Tibial artery (tissue), 4 donors: ENCODE measurements around the gene IRAK3.

ENCODE experiments used
- DNase-seq, 2 donors: peaks; one replicate each; pipeline ENCODE4 v3.0.0-alpha.2; 2019
- H3K27ac ChIP-seq, 2 donors: fragments of 200-600 bp; sonication (generic) in 1 of 2; 1 replicate in 1 of 2; 2 replicates in 1 of 2; pipeline ENCODE4 v1.5.1; 2018 to 2019; ENCODE audit warnings: mild to moderate bottlenecking in 1 of 2
- H3K27me3 ChIP-seq, 2 donors: fragments of 200-600 bp; sonication (generic) in 1 of 2; one replicate each; pipeline versions ENCODE4 v1.5.1 to v1.6.0; 2016 to 2019
- H3K36me3 ChIP-seq, 3 donors: fragments of 200-600 bp; sonication (generic) in 2 of 3; one replicate each; pipeline ENCODE4 v1.5.1; 2016 to 2019; ENCODE audit warnings: mild to moderate bottlenecking in 2 of 3
- H3K4me1 ChIP-seq, 4 donors: fragments of 200-600 bp; sonication (generic) in 2 of 4; 1 replicate in 3 of 4; 2 replicates in 1 of 4; pipeline ENCODE4 v1.5.1; 2016 to 2019
- H3K4me3 ChIP-seq, 2 donors: fragments of 200-600 bp; sonication (generic) in 1 of 2; 1 replicate in 1 of 2; 2 replicates in 1 of 2; pipeline ENCODE4 v1.5.1; 2018 to 2019; ENCODE audit warnings: mild to moderate bottlenecking in 2 of 2
- H3K9me3 ChIP-seq, 3 donors: fragments of 200-600 bp; sonication (generic) in 1 of 3; one replicate each; pipeline ENCODE4 v1.5.1; 2016 to 2019
- CTCF ChIP-seq, 2 experiments: fragments of 200-600 bp in 1 of 2; fragments of 450-650 bp in 1 of 2; IDR thresholded peaks; one replicate each; pipeline ENCODE4 v1.5.1; 2017 to 2019; ENCODE audit warnings: antibody characterized with exemption in 2 of 2, mild to moderate bottlenecking in 1 of 2, moderate library complexity in 1 of 2
- intact Hi-C: fragments of 100-400 bp; cut with DNase I; formaldehyde crosslinking; loops from one replicate; pipeline ENCODE4 v1.15.0; 2023; ENCODE audit warnings: low total_unique reads

The IRAK3 gene

DNA sequence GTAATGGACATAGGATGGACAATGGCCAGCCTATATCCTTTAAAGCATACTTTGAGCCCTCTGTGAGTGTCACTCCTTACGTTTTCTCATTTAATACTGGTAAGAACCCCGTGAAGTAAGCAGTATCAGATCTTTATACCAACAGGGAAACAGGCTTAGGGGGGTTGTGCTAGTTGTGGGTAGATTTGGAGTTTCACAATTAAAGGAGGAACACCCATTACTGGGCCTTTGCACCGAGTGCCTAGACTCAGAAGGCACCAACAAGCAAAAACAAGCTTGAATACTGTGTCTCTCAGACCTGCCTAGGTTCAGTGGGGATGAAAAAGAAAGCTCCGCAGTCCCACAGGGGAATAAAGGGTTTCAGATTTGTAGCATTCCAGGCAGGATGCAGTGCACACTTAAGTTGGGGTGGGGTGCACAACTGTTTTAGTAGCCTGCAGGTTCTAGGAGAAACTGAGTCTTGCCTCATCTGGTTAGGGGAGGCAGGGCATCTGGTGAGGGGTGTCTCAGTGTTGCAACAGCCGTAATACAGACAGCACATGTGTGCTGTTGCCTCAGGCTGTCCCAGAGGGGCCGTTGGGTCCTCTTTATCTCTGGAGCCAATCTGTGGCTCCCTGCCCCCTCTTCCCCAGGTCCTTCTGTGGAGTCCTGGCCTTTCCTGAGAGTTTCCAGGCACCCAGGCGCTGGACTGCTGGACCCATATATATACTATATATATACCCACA, 51.2 kb downstream of the IRAK3 start:
- H3K27ac ChIP-seq = no peak overlapping the region
- no peaks in the 10 kb centered on the region for H3K9me3 ChIP-seq
- peaks cover 0 to 7% (median 1%) of the 10 kb centered on the region in 4 donors for H3K4me1 ChIP-seq
- H3K27me3 ChIP-seq = no peaks in the 10 kb centered on the region
- intact Hi-C loops = no loop called here
- no peak for TF ChIP-seq CTCF (IDR thresholded peaks at IDR 0.05)
- DNase-seq = no peak
- H3K4me3 ChIP-seq = no peak overlapping the region
- H3K36me3 ChIP-seq = no peaks in the 10 kb centered on the region

DNA sequence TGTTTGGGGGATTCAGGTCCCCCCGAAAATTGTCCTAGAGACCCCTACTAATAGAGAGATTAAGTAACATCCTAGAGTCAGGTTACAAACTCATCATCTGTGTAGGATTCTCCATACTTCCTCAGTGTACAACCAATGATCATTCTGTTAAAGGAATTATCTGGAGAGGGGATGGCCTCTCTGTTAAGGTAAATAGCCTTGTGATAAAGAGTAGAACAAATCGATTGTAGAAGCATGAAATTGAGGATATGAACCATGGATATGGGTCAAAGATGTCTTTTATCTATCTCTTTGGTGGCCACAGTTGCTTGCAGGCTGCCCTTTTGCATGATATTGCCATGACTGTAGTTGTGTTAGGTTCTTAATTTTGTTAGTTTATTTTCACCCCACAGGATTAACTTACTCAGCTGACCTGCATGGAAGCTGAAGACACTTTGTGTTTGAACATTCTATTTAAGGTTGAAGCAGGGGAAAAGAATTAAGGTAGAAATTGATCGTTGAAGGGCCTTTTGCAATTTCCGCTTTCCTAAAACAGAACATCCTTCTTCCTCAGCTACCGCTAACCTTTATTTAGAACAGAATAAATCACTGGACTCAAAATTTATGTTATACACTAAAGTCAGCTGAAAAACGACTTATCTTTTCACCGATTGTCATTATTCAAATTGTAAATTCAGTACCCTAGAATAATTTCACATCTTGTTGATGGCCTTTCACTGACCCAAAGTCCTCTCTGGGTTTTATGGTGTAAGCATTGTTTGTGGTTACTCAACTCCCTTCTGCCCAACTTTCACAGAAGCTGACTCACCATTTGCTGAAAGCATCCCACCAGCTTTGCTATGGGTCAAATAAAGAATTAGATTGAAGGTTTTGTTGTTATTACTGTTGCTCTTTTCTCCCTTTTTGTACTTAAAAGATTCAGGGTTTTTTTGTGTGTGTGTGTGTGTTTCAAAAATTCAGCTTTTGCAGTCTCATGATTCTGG, 52.3 kb downstream of the IRAK3 start:
- H3K27ac ChIP-seq = no peak overlapping the region
- no peaks in the 10 kb centered on the region for H3K27me3 ChIP-seq
- no peaks in the 10 kb centered on the region for H3K9me3 ChIP-seq
- H3K4me3 ChIP-seq = no peak overlapping the region
- no peaks in the 10 kb centered on the region for H3K36me3 ChIP-seq
- DNase-seq = no peak
- intact Hi-C loops = no loop called here
- H3K4me1 ChIP-seq = peaks cover 0 to 1% (median 0%) of the 10 kb centered on the region in 4 donors
- no peak for TF ChIP-seq CTCF (IDR thresholded peaks at IDR 0.05)

- Histone ChIP-seq H3K27me3 (no peaks in the 10 kb centered on the region), H3K4me3 (no peak overlapping the region), H3K27ac (no peak overlapping the region), H3K36me3 (no peaks in the 10 kb centered on the region), H3K4me1 (no peaks in the 10 kb centered on the region), H3K9me3 (no peaks in the 10 kb centered on the region)
- TF ChIP-seq CTCF (IDR thresholded peaks at IDR 0.05) = no peak
- DNase-seq = no peak
- intact Hi-C loops = no loop called here
These were observed 53.3 kb downstream of the IRAK3 start for GRCh38 chr12:66242311-66242710.

- Histone ChIP-seq H3K4me3 (no peak overlapping the region), H3K27me3 (no peaks in the 10 kb centered on the region), H3K36me3 (peaks cover 0 to 4% (median 0%) of the 10 kb centered on the region in 3 donors), H3K9me3 (no peaks in the 10 kb centered on the region), H3K27ac (no peak overlapping the region), H3K4me1 (no peaks in the 10 kb centered on the region)
- no peak for TF ChIP-seq CTCF (IDR thresholded peaks at IDR 0.05)
- DNase-seq = no peak
- intact Hi-C loops = no loop called here
These were observed 54.9 kb downstream of the IRAK3 start for GRCh38 chr12:66243911-66244310.

- H3K27ac ChIP-seq = no peak overlapping the region
- no peak for TF ChIP-seq CTCF (IDR thresholded peaks at IDR 0.05)
- no peaks in the 10 kb centered on the region for H3K27me3 ChIP-seq
- intact Hi-C loops = no loop called here
- no peak overlapping the region for H3K4me3 ChIP-seq
- no peaks in the 10 kb centered on the region for H3K9me3 ChIP-seq
- H3K36me3 ChIP-seq = peaks cover 0 to 4% (median 0%) of the 10 kb centered on the region in 3 donors
- DNase-seq = no peak
- H3K4me1 ChIP-seq = no peaks in the 10 kb centered on the region
These were observed 55.4 kb downstream of the IRAK3 start for GRCh38 chr12:66244446-66244845.
